PC-3 (cell line): ENCODE measurements around the gene SCYGR4. TPM values are rescaled to one million over a fixed set of nuclear protein-coding genes. Genes with fewer than 3 reads are reported as not detected.

Source experiments
- ATAC-seq: fragments of 200-7000 bp; cut with Tn5 transposase; 2 replicates; pipeline ENCODE4 v1.9.1; 2020; ENCODE audit warnings: mild to moderate bottlenecking, moderate library complexity
- BruUV-seq: library from RNA; stranded (reverse); fragments of 400-500 nt; replicated peaks from 2 replicates; lab custom pipeline; 2021; lab: Mats Ljungman, UMichigan
- CTCF ChIA-PET: fragments of 300-600 bp; sonication (Branson Sonifier 250); formaldehyde crosslinking; loops from one replicate; lab custom pipeline; 2022; ENCODE audit warnings: antibody characterized with exemption; lab: Charles Lee
- POLR2A ChIA-PET: fragments of 300-600 bp; sonication (Branson Sonifier 250); formaldehyde crosslinking; loops from one replicate; lab custom pipeline; 2022; ENCODE audit warnings: antibody characterized with exemption; ENCODE audit not compliant: unreplicated experiment; lab: Charles Lee
- DNase-seq: peaks from one replicate; pipeline ENCODE4 v3.0.0-alpha.2; 2015
- H2AFZ ChIP-seq: fragments of 300-600 bp; sonication (generic); 2 replicates; pipeline ENCODE4 v1.6.0; 2016; ENCODE audit warnings: antibody characterized with exemption, low read length
- H3F3A ChIP-seq: fragments of 300-600 bp; sonication (generic); one replicate; pipeline ENCODE4 v1.6.0; 2017; ENCODE audit warnings: antibody characterized with exemption, low read length, control low read depth, mild to moderate bottlenecking; ENCODE audit not compliant: unreplicated experiment
- H3K27ac ChIP-seq: fragments of 300-600 bp; sonication (generic); 2 replicates; pipeline ENCODE4 v1.5.1; 2016; ENCODE audit warnings: mild to moderate bottlenecking, low read length
- H3K27me3 ChIP-seq: fragments of 300-600 bp; sonication (generic); 2 replicates; pipeline ENCODE4 v1.6.1; 2016; ENCODE audit warnings: low read length, mixed read lengths
- H3K36me3 ChIP-seq: fragments of 300-600 bp; sonication (generic); 2 replicates; pipeline ENCODE4 v1.6.1; 2016; ENCODE audit warnings: low read depth, mixed run types, low read length, mixed read lengths
- H3K4me1 ChIP-seq: fragments of 300-600 bp; sonication (generic); 2 replicates; pipeline ENCODE4 v1.5.1; 2016; ENCODE audit warnings: low read length; ENCODE audit not compliant: insufficient read depth
- H3K4me2 ChIP-seq: fragments of 300-600 bp; sonication (generic); 2 replicates; pipeline ENCODE4 v1.6.0; 2016; ENCODE audit warnings: low read length
- H3K4me3 ChIP-seq: fragments of 300-600 bp; sonication (generic); 2 replicates; pipeline ENCODE4 v1.5.1; 2016; ENCODE audit warnings: mild to moderate bottlenecking, low read length, mixed read lengths
- H3K79me2 ChIP-seq: fragments of 300-600 bp; sonication (generic); 2 replicates; pipeline ENCODE4 v1.6.1; 2017; ENCODE audit warnings: low read length, mixed read lengths
- H3K9ac ChIP-seq: fragments of 300-600 bp; sonication (generic); 2 replicates; pipeline ENCODE4 v1.6.0; 2016; ENCODE audit warnings: mild to moderate bottlenecking, low read length
- H3K9me2 ChIP-seq: fragments of 300-600 bp; sonication (generic); replicated peaks from 2 replicates; pipeline ENCODE4 v1.6.1; 2016; ENCODE audit warnings: mixed run types, low read length, mixed read lengths
- H3K9me3 ChIP-seq: fragments of 300-600 bp; sonication (generic); 2 replicates; pipeline ENCODE4 v1.6.1; 2016; ENCODE audit warnings: low read length, mixed read lengths
- H4K20me1 ChIP-seq: fragments of 300-600 bp; sonication (generic); 2 replicates; pipeline ENCODE4 v1.6.1; 2016; ENCODE audit warnings: low read length, mixed read lengths
- CTCF ChIP-seq: fragments of 300-600 bp; sonication (generic); conservative IDR thresholded peaks from 2 replicates; pipeline ENCODE4 v1.5.1; 2017; ENCODE audit warnings: antibody characterized with exemption, low read depth, mild to moderate bottlenecking, low read length
- EZH2 ChIP-seq: fragments of 300-600 bp; sonication (generic); IDR thresholded peaks from one replicate; pipeline ENCODE4 v1.6.1; 2017; ENCODE audit warnings: antibody characterized with exemption, mild to moderate bottlenecking, low read length; ENCODE audit not compliant: unreplicated experiment
- EZH2phosphoT487 ChIP-seq: fragments of 300-600 bp; sonication (generic); IDR thresholded peaks from 2 replicates; pipeline ENCODE4 v1.6.1; 2018; ENCODE audit warnings: mild to moderate bottlenecking, antibody characterized with exemption, low read length, borderline replicate concordance
- intact Hi-C: fragments of 100-400 bp; cut with micrococcal nuclease; formaldehyde crosslinking; loops from 2 replicates; pipeline ENCODE4 v1.9.0; 2023
- total RNA-seq: library from RNA; depleted of rRNA; stranded (reverse); fragments of >200 nt; gene quantifications from 2 replicates; pipeline ENCODE4 v1.2.3, GENCODE V29; 2014

SCYGR4 gene
- total RNA-seq, 1 experiment from 2014 or later: not detected

GRCh38 chr2:227625420-227625819 is 8.1 kb downstream of the SCYGR4 start:
- Histone ChIP-seq H3K4me3 (no peak overlapping the region), H2AFZ (no peak overlapping the region), H3K36me3 (no peaks in the 10 kb centered on the region), H3F3A (no peaks in the 10 kb centered on the region), H3K4me1 (peaks cover 5% of the 10 kb centered on the region), H3K27me3 (no peaks in the 10 kb centered on the region), H3K4me2 (no peak overlapping the region), H3K9ac (no peak overlapping the region), H4K20me1 (no peaks in the 10 kb centered on the region), H3K79me2 (no peaks in the 10 kb centered on the region), H3K9me3 (no peaks in the 10 kb centered on the region), H3K27ac (no peak overlapping the region), H3K9me2 (no peaks in the 10 kb centered on the region)
- ChIA-PET POLR2A (no interaction called here), CTCF (no interaction called here)
- BruUV-seq: no TSS peak
- intact Hi-C loops: no loop called here
- no peak for ATAC-seq
- no peak for TF ChIP-seq CTCF
- TF ChIP-seq EZH2phosphoT487: no peak
- no peak for TF ChIP-seq EZH2
- DNase-seq: no peak

- POLR2A ChIA-PET: no interaction called here
- no TSS peak for BruUV-seq
- Histone ChIP-seq H3K9ac (no peak overlapping the region), H3K4me1 (peaks cover 5% of the 10 kb centered on the region), H3K9me2 (no peaks in the 10 kb centered on the region), H3K27ac (no peak overlapping the region), H3K4me3 (no peak overlapping the region), H3F3A (no peaks in the 10 kb centered on the region), H3K36me3 (no peaks in the 10 kb centered on the region), H4K20me1 (no peaks in the 10 kb centered on the region), H3K9me3 (no peaks in the 10 kb centered on the region), H3K4me2 (no peak overlapping the region), H2AFZ (no peak overlapping the region), H3K79me2 (no peaks in the 10 kb centered on the region), H3K27me3 (no peaks in the 10 kb centered on the region)
- intact Hi-C loops: no loop called here
- CTCF ChIA-PET: no interaction called here
- DNase-seq (no peak), ATAC-seq (no peak)
- TF ChIP-seq EZH2 (no peak), EZH2phosphoT487 (no peak), CTCF (no peak)
Observed at GRCh38 chr2:227626580-227627151, 9.4 kb downstream of the SCYGR4 start.

GRCh38 chr2:227627769-227628168 is 10.5 kb downstream of the SCYGR4 start:
- TF ChIP-seq CTCF (no peak), EZH2phosphoT487 (no peak), EZH2 (no peak)
- BruUV-seq: no TSS peak
- Histone ChIP-seq H3K4me1 (peaks cover 5% of the 10 kb centered on the region), H3K27me3 (no peaks in the 10 kb centered on the region), H3K4me3 (no peak overlapping the region), H3K4me2 (no peak overlapping the region), H3K9me3 (no peaks in the 10 kb centered on the region), H3K36me3 (no peaks in the 10 kb centered on the region), H3K27ac (no peak overlapping the region), H3K9ac (no peak overlapping the region), H4K20me1 (no peaks in the 10 kb centered on the region), H3F3A (no peaks in the 10 kb centered on the region), H3K9me2 (no peaks in the 10 kb centered on the region), H3K79me2 (no peaks in the 10 kb centered on the region), H2AFZ (no peak overlapping the region)
- CTCF ChIA-PET: no interaction called here
- intact Hi-C loops: no loop called here
- DNase-seq (no peak), ATAC-seq (no peak)
- POLR2A ChIA-PET: no interaction called here
